KG1 (cell line): Measurements from ENCODE around the gene LPCAT1.
A peak's percentile ranks its signal among the peaks of the same experiment; 100 is the strongest.
"Not testable (repeated sequence)": the region's sequence is repeated elsewhere in the genome, so short reads cannot be mapped to it uniquely, and the experiment has no call there.

Experiments
- DNase-seq: peaks from one replicate; lab custom pipeline; 2025; lab: John Stamatoyannopoulos, UW

The LPCAT1 gene

DNA sequence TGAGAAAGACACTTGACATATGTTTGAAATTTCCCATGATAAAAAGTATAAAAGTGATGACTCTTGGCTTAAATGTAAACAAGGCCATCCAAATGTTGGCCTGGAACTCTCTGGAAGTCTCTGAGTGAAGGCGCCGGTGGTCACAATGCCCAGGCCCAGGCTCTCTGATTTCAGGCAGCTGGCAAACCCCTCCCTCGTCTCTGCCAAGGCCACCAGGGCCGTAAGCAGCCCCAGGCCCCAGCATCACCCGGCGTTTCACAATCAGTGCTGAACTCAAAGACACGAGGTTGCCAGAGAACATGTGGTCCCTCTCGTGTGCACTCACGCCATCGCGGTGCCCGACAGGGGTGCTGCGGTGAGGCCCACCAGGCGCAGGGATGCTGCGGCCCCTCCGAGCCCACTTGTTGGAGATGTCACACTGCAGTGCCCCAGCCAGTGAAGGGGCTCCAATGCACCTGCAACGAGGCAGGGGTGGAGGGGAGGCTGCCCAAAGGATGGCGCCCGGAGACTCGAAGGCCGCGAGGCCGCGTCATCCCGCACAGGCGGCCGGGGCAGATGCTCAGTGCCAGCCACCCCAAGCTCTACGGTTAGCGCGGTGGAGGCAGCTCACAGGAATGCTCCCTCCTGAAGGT is 15.0 kb downstream of the LPCAT1 start:
- DNase-seq, result no peak

DNA sequence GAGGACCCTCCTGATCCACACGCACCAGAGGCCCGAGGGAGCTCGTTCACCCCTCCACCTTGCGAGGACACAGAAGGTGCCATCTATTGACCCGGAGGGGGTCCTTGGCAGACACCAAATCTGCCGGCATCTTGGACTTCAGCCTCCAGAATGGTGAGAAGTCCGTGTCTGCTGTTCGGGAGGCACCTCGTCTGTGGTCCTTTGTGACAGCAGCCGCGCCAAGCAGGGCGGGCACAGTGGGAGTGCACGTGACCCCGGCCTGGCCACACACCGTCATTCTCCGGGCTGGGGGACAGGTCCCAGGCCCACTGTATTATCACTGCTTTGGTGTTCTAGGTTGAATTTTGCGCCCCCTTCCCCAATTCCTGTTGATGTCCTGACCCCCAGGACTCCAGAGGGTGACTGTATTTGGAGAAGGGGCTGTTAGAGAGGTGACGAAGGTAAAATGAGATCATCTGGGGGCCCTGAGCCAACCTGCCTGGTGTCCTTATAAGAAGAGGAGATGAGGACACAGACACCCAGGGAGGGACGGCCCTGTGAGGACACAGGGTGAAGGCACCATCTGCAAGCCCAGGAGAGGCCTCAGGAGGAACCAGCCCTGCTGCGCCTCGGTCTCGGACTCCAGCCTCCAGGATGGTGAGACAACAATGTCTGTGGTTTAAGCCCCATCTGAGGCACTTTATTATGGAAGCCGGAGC is 15.7 kb downstream of the LPCAT1 start:
- no peak for DNase-seq

DNA sequence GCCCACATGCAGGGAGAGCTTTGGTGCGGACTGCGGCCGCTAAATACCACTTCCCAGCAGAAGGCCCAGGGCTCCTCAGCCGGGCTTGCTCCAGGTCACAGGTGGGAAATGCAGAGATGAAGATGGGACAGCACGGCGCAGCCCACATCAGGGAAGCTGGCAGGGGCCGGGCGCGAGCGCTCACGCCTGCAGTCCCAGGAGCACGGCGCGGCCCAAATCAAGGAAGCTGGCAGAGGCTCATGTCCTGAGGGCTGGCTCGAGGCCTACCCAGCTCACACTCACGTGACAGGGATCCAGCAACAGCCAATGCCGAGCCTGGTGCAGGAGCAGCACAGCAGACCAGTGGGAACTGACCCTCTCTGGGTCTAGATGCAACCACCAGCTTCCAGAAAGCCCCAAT is 16.3 kb downstream of the LPCAT1 start:
- no peak for DNase-seq

DNA sequence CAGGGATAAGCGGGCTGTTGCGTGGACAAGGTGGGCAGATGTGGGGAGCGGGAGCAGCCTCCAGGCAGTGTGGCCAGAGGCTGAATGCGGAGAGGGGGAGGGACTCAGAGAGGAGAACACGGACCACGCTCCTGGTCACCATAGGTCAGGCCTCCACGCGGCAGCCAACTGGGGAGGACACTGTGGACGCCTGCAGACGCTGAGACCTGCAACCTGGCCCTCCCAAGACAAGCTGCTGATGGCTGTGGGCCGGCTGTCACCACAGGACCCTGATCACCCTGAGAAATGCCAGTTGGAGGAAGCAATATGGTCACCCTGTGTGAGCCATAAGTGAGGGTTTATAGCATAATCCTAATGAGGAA is 16.8 kb downstream of the LPCAT1 start:
- DNase-seq, result no peak

DNA sequence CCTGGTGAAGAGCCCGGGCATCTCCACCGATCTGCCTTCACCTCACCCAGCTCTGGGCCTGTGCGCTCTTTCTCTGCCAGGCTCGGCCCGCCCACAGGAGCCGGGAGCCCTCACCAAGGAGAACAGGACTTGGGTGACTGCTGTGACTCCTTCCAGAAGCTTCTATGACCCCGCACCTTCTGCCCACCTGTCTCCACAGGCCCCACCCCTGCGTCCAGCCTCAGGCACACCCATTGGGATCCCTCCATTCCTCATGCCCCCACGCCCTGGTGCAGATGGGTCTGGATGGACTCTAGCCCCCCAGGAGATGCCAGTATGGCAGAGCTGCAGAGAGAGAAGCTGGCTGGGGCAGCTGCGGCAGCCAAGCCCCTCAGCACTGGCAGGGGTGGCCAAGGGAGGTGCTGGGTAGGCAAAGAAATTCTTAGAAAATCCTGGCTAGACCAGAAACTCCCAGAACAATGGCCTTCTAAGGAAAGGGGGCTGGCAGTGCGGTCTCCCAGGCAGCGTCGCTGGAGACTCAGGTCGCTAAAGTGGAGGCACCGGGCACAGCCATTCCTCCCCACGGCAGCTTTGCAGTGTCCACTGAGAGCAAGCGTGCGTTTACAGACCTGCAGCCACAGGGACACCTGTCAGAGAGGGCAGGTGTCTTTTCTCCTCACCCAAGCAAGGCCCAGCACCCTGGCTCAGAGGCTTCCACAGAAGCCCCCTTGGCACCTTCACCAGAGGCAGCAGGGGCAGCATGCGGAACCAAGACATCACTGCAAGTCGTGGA is 17.3 kb downstream of the LPCAT1 start:
- DNase-seq, result no peak

DNA sequence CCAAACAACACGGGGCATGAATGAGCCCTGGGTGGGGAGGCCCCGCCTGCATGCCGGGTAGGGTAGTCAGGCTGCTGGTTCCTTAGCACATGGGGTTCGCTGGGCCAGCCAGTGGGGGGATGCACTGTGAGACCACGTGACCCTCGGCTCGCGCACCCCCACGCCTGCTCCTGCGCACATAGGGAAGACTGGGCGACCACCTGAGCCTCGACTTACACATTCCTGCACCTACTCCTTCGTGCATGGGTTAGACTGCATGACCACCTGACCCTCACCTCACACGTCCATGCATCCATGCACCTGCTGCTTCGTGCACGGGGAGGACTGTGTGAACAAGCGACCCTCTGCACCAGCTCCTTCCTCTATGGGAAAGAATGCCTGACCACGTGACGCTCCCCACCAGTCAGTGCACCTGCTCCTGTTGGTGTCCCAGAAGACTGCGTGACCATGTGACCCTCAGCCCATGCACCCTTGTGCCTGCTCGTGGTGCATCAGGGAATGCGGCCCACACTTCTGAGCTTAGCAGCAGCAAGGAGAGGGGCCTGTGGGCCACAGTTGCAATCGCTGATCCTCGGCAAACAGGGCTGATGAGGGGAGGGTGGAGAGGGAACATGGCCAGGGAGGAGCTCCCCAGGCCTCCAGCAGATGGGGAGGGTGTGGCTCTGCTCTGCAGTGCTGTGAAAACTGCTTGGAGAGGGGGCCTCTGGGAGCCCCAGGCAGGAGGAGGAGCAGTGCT is 18.1 kb downstream of the LPCAT1 start:
- DNase-seq, result no peak

DNA sequence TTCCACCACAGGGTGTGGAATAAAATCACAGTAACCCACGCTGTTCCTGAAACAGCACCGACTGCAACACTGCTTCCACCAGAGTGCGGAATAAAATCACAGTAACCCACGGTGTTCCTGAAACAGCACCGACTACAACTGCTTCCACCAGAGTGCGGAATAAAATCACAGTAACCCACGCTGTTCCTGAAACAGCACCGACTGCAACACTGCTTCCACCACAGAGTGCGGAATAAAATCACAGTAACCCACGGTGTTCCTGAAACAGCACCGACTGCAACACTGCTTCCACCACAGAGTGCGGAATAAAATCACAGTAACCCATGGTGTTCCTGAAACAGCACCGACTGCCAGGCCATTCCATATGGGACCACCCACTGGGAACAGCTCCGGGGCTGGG is 18.7 kb downstream of the LPCAT1 start:
- not testable (repeated sequence) for DNase-seq

DNA sequence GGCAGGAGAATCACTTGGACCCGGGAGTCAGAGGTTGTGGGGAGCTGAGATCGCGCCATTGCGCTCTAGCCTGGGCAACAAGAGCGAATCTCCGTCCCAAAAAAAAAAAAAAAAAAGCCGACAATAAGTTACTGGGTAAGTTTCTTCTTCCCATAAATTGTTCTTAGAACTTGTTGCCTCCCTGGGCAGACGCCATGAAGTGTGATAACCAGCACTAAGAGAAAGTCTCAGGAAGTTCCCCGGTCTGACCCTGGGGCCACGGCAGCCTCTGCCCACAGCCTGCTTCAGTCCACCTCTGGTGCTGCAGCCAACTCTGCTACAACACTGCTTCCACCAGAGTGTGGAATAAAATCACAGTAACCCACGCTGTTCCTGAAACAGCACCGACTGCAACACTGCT is 19.1 kb downstream of the LPCAT1 start:
- DNase-seq, result no peak

DNA sequence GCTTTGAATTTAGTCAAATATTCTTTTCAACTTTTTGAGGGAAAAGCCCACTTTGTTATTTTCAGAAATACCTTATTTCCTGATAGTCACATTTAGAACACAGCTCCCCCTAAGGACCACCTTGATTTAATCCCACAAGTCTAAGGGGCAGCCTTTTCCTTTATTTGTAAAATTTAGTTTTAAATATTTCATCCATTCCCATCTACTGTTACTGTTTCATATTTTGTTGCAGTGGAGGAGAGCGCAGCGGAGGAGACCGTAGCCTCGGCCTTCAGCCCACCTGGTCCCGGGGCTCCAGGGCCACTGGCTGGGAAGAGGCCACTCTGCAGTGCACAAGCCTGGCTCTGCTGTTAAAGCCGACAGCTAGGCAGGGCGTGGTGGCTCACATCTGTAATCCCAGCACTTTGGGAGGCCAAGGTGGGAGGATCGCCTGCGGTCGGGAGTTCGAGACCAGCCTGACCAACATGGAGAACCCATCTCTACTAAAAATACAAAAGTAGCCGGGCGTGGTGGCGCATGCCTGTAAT is 19.6 kb downstream of the LPCAT1 start:
- no peak for DNase-seq

DNA sequence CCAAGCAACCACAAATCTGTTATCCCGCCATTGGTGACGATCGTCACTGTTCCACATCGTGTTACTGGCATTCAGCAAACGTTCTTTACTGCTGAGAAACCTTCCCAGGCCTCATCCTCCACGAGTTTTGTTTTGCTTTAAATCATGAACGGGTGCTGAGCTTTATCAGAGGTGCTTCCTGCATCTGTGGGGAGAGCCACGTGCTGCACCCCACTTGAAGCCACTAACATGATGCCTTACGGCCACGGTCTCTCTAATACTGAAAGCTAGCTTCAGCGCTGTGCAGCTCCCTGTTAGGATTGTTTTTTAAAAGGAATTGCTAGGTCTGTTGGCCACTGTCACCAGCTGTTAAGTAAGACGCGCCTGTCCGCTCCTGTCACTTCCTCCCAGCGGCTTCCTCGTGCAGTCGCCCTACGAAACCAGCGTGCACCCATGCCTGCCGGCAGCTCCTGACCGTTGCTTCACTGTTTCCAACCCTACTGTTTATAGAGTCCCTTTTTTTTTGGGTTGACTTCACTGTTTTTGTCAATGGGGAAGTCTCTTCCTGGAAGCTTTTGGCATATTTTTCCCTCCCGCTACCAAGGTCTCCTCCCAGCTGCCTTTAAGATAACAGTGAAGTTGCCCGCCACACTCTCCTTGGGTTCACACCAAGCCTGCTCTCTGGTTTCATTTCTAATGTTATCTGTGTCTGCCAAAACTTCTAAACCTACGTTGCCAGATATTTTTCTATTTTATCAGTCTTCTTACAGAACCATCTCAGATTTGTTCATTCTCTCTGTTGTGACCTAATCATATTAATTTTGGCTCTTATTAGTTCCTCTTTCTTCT is 20.3 kb downstream of the LPCAT1 start:
- peak; percentile 27 for DNase-seq

DNA sequence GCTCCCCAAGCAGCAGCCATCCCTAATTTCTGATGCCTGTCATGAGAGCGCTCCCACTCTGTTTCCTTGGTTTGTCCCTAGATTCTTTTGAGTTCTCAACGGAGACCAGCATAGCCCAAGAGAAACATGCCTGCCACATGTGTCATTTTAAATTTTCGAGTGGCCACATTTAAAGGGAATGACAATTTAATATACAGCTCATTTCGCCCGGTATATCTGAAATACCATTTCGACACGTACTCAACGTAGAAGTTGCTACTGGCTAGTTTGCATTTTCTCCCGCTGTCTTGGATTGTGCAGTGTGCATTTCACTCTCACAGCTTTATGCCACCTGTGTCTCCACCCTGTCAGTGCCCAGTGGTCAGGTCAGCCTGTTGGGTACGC is 21.0 kb downstream of the LPCAT1 start:
- DNase-seq, result no peak

DNA sequence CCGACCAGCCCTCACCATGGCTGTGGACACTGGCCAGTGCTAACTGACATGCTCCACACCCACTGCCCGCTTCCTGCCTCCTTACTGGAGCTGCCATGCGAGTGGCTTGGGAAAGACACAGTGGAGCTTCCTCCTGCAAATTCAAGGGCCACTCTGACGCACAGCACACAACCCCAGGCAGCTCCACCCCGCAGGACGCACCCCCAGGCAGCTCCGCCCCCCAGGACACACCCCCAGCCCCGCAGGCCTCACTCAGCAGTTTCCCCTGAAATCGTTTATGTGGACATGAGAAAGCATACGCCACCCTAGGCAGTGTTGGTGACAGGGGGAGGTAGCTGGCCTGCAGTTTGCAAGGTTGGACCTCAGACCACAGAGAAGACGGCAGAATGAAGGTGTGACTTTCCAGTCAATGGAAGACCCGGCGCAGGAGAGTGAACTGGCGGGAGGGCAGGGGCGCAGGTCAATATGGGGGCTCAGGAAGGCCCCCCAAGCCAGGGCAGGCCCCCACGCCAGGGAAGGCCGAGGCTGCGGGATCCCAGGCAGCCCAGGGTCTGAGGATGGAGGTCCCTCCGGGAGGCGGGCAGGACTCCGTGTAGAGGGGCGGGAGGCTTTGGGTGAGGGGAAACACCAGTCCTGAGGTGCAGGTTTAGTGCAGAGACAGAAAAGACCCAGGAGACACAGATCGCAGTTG is 21.6 kb downstream of the LPCAT1 start:
- no peak for DNase-seq

DNA sequence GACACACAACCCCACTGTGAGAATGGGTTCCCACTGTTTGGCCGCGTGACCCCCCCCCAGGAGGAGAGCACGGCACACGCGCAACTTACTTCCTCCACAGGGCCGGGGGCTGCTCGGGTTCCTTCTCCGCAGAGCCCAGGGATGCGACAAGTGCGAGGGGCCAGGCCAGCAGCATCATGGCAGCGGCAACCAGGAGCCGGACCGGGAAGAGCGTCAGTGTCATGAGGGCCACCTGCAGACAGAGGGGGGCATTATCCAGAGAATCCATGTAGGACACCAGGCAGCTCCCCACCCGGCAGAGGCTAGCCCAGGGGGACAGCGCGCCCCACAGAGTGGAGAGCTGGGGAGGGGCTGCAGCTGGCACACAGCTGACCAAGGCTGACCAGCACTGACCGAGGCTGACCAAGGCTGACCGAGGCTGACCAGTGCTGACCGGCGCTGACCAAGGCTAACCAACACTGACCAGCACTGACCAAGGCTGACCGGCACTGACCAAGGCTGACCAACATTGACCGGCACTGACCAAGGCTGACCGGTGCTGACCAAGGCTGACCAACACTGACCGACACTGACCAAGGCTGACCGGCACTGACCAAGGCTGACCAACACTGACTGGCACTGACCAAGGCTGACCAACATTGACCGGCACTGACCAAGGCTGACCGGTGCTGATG is 22.3 kb downstream of the LPCAT1 start:
- no peak for DNase-seq

DNA sequence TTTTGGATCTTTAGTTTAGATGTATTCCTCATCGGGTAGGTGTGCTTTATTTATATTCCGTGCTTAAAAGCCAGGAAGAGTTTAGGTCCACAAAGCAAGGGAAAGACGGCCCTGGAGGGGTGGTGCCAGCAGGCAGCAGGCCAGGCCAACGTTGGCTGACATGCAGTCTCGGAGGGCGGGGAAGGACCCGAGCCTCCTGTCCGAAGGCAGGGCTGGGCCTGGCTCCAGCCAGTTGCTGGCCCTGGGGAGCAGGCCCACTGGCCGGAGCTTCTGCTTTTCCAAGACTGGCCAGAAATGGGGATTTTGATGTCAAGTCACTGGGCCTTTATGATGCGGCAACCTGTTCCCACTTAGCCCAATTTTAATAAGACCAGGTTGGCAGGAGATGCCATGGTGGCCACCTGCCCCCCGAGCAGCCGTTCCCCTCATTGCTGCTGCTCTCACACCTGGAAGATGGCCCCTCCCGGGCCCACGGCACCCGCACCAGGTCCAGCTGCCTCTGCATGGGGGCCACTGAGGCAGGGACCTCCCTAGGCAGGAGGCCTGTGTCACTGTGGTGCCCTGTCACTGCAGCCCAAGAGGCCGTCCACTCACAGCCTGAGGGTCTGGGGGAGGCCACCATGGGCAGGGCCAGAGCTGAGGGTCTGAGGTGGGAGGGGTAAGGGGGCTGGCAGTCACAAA is 23.2 kb downstream of the LPCAT1 start:
- DNase-seq, result no peak

DNA sequence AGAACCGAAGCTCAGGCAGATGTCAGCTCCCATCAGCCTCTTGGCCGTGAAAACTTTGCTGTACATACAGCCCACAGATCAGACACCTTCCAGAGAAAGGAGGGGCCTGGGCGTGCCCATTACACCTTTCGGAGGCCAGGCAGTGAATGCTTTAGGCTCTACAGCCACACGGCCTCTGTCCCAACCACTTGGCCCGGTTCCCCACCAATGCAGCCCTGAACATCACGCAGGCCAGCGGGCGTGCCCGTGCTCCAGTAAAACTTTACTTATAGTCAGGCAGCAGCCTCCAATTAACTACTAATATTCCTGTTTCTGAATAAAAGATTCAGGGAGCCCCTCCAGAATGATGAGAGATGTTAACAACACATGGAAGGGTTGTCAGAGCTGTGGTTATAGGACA is 23.9 kb downstream of the LPCAT1 start:
- no peak for DNase-seq

DNA sequence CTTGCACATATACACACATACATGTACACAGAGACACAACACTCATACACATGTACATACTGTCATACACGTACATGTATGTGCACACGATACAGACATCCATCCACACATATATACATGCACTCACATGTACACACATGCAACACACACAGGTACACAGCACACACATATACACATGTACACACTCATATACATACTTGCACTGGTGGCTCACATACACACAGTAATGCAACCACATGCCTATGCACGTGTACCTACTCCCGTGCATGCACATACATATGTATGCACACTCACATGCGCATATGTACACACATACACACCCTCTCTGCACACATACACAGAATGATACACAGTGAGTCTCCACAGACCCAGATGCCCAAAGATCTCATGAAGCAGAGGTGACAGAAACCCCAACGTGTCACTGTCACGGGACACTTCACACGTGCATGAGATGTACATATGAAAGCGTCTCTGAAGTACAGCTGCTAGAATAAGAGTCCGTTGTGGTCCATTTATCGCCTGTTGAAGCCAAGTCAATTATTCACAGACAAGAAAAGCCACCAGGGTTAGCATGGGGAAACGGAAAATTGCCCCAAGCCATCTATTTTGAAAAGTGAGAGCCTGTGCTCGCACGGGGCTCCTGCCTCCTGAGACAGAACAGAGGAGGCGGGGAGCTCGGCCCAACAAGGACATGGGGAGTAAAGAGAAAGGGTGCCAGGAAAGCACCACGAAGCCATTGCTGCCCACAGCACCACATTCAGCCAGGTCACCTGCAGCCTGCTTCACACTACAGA is 24.9 kb downstream of the LPCAT1 start:
- no peak for DNase-seq

DNA sequence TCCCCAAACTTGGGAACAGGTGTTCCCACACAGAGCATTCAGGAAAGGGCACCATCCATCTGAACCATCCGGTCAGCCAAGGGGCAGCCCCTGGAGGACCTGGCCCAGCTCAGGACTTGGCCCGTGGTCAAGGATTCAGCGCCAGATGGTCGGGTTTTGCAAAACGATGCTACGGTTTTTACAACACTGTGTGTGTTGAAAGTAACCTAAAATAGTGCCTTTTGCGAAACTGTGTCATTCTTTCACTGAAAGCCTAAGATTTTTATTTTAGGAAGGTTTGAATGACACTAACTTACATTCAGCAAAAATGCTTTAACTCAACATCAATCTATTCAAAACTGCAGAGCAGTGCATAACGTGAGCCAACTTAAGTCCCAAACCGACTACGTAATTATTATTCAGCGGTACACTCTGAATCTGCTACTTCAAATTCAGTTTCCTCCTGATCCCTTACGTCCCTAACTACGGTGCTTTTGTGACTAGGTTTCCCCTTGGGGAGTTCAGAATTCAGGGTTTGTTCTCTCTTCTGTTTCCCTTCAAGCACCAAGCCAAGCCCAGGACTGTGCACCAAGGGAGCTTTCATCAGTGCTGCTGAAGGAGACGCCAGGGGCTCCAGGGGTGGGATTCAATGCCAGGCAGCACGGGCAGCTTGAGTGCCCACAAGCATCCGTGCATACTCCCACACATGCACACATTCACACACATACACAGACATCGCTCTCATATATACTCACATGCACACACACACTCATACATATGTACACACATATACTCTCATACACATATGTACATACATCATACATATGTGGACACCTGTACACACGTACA is 25.8 kb downstream of the LPCAT1 start:
- DNase-seq, result no peak

DNA sequence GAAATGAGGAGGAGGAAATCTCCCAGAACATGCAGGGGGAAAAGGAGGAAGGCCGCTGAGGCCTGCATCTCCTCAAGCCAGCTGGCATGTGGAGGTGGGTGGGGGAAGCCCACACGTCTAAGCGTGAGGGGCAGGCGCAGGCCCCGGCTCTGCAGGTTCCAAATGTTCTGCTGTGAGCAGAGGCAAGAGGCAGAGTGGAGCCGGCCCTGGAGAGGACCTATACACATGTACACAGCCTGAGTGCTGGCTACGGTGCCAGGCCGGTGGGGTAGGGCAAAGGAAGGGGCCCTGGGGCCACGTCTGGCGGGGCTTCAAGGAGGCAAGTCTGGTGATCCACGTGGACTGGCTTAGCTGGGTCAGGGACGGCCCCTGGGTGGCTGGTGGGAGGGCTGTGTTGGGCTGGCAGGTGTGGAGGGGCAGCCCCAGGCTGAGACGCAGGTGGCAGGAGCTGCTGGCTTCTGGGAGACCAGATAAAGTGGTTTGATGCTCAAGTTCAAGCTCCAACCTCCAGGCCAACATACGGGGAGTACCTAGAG is 26.4 kb downstream of the LPCAT1 start:
- no peak for DNase-seq
